Stomach (tissue), 8 donors: Measurements from ENCODE around the gene KRABD2.
A peak's percentile ranks its signal among the peaks of the same experiment; 100 is the strongest.

Source experiments
- DNase-seq, 2 donors: peaks; one replicate each; pipeline versions ENCODE4 v3.0.0 to v3.0.0-alpha.2; 2013 to 2019
- H3K27ac ChIP-seq, 5 donors: fragments of 200-600 bp in 4 of 5; sonication (generic) in 4 of 5; one replicate each; pipeline ENCODE4 v1.5.1; 2013 to 2019; ENCODE audit warnings: mild to moderate bottlenecking in 1 of 5, moderate library complexity in 1 of 5
- H3K27me3 ChIP-seq, 3 donors: fragments of 200-600 bp; sonication (generic); one replicate each; pipeline ENCODE4 v1.5.1; 2017 to 2019; ENCODE audit warnings: mixed run types in 1 of 3
- H3K36me3 ChIP-seq, 4 donors: fragments of 200-600 bp; sonication (generic); 1 replicate in 3 of 4; 2 replicates in 1 of 4; pipeline ENCODE4 v1.5.1; 2016 to 2019
- H3K4me1 ChIP-seq, 4 donors: fragments of 200-600 bp; sonication (generic); one replicate each; pipeline ENCODE4 v1.5.1; 2016 to 2019
- H3K4me3 ChIP-seq, 4 donors: fragments of 200-600 bp; sonication (generic) in 3 of 4; one replicate each; pipeline ENCODE4 v1.5.1; 2016 to 2019; ENCODE audit warnings: mild to moderate bottlenecking in 1 of 4
- H3K9me3 ChIP-seq, 4 donors: fragments of 200-600 bp; sonication (generic); one replicate each; pipeline ENCODE4 v1.5.1; 2016 to 2019
- EP300 ChIP-seq: sonication (generic); formaldehyde crosslinking; IDR thresholded peaks from one replicate; pipeline ENCODE4 v1.6.1; 2017; ENCODE audit warnings: antibody characterized with exemption
- POLR2A ChIP-seq, 4 donors: fragments of 450-650 bp; IDR thresholded peaks; one replicate each; pipeline ENCODE4 v1.6.1; 2016; ENCODE audit warnings: antibody characterized with exemption in 4 of 4, control low read depth in 2 of 4, mild to moderate bottlenecking in 1 of 4, moderate library complexity in 1 of 4
- POLR2AphosphoS5 ChIP-seq, 3 donors: sonication (generic); formaldehyde crosslinking; IDR thresholded peaks; one replicate each; pipeline ENCODE4 v1.6.1; 2016; ENCODE audit warnings: antibody characterized with exemption in 3 of 3
- WGBS, 5 donors: extraction: QIAGEN DNeasy Blood & Tissue Kit in 3 of 5; methylation state at CpG; one replicate each; pipeline versions ENCODE4 v1.1.5 to v1.1.7; 2013 to 2018; 5-methylcytosine and 5-hydroxymethylcytosine counted together
- intact Hi-C: fragments of 100-400 bp; cut with DNase I; formaldehyde crosslinking; loops from one replicate; pipeline ENCODE4 v1.15.1; 2023; ENCODE audit warnings: low total_unique reads
- TF ChIP-seq, protein P1 (sequence below), 7 experiments: fragments of 450-650 bp in 4 of 7; fragments of 200-600 bp in 3 of 7; sonication (generic) in 3 of 7; IDR thresholded peaks; one replicate each; pipeline ENCODE4 v1.5.1; 2016 to 2019; ENCODE audit warnings: antibody characterized with exemption in 7 of 7, control low read depth in 2 of 7, mild to moderate bottlenecking in 1 of 7
- donor health status: healthy with polysubstance abuse.
- donor health status: Bipolar disorder and iron deficiency.
- donor health status: healthy.

KRABD2 gene

GRCh38 chr17:8360751-8361150, 15.8 kb downstream of the KRABD2 start:
- H3K27me3 ChIP-seq, result no peaks in the 10 kb centered on the region
- H3K4me1 ChIP-seq, result peaks cover 0 to 16% (median 7%) of the 10 kb centered on the region in 4 donors
- TF ChIP-seq POLR2A (IDR thresholded peaks at IDR 0.05), result no peak
- WGBS, 5 donors, result 37 to 50% (median 46%) methylated on average over 3 of the region's 3 CpGs
- H3K36me3 ChIP-seq, result peaks cover 0 to 6% (median 4%) of the 10 kb centered on the region in 4 donors
- H3K27ac ChIP-seq, result peak overlapping the region in 3 of 5 donors; percentile 16 to 57 (median 32)
- H3K4me3 ChIP-seq, result no peak overlapping the region
- intact Hi-C loops, result no loop called here
- DNase-seq, result no peak
- no peaks in the 10 kb centered on the region for H3K9me3 ChIP-seq

DNA sequence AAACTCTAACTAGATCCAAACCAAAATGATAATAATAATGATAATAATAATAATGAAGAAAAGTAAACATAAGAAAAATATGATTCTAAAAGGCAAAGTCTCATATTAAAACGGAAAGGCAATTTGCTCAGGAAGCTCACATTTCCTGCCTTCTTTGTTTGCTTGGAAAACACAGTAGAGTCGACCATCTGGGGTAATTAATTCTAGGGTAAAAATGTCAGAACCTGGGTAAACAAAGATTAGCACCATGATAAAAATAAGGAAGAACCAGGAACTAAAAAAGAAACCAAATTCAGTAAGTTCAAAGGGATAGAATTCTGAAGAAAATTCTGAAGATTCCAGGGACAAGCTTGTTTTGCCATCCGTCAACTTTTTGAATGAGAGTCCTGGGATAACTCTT, 16.2 kb downstream of the KRABD2 start:
- 32 to 37% (median 33%) methylated on average over 3 of the region's 3 CpGs for WGBS, 5 donors
- peak overlapping the region in 4 of 5 donors; percentile 16 to 57 (median 27) for H3K27ac ChIP-seq
- intact Hi-C loops, result no loop called here

DNA sequence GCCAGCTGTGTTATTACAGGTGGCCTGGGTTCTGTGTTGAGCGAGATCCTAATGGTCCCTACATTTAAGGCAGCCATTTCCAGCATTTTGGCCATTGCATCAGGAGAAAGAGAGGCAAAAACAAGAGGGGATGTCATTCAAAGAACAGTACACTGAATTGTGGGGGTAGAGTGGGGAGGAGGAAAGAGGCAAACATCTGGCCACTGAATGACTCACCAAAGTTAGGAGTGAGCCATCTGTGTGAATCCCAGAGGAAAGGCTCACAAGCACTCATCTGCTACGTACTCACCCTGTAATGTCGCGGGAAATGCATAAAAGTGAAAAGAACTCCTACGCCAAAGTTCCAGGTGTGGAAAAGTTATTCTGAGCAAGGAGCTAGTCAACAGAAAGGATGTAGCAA, 16.7 kb downstream of the KRABD2 start:
- WGBS, 5 donors, result 59 to 80% (median 71%) methylated on average over 5 of the region's 5 CpGs
- Histone ChIP-seq H3K27me3 (no peaks in the 10 kb centered on the region), H3K4me1 (peaks cover 0 to 16% (median 7%) of the 10 kb centered on the region in 4 donors), H3K36me3 (peaks cover 0 to 4% (median 2%) of the 10 kb centered on the region in 4 donors), H3K4me3 (no peak overlapping the region), H3K27ac (peak overlapping the region; percentile 16 to 57 (median 26)), H3K9me3 (no peaks in the 10 kb centered on the region)
- peak in 1 of 2 donors; percentile 51 for DNase-seq
- intact Hi-C loops, result no loop called here
- TF ChIP-seq POLR2AphosphoS5 (IDR thresholded peaks at IDR 0.05) (peak in 1 of 3 donors; percentile 26), POLR2A (IDR thresholded peaks at IDR 0.05) (no peak)

More for the DNA sequence above, 16.2 kb downstream of the KRABD2 start:
- H3K4me3 ChIP-seq, result no peak overlapping the region
- H3K9me3 ChIP-seq, result no peaks in the 10 kb centered on the region
- TF ChIP-seq POLR2A (IDR thresholded peaks at IDR 0.05) (no peak), EP300 (no peak), POLR2AphosphoS5 (IDR thresholded peaks at IDR 0.05) (no peak)
- TF ChIP-seq, protein P1, sequence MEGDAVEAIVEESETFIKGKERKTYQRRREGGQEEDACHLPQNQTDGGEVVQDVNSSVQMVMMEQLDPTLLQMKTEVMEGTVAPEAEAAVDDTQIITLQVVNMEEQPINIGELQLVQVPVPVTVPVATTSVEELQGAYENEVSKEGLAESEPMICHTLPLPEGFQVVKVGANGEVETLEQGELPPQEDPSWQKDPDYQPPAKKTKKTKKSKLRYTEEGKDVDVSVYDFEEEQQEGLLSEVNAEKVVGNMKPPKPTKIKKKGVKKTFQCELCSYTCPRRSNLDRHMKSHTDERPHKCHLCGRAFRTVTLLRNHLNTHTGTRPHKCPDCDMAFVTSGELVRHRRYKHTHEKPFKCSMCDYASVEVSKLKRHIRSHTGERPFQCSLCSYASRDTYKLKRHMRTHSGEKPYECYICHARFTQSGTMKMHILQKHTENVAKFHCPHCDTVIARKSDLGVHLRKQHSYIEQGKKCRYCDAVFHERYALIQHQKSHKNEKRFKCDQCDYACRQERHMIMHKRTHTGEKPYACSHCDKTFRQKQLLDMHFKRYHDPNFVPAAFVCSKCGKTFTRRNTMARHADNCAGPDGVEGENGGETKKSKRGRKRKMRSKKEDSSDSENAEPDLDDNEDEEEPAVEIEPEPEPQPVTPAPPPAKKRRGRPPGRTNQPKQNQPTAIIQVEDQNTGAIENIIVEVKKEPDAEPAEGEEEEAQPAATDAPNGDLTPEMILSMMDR (IDR thresholded peaks at IDR 0.05), result no peak
- no peaks in the 10 kb centered on the region for H3K27me3 ChIP-seq
- H3K36me3 ChIP-seq, result peaks cover 0 to 4% (median 3%) of the 10 kb centered on the region in 4 donors
- no peak for DNase-seq
- peaks cover 0 to 16% (median 7%) of the 10 kb centered on the region in 4 donors for H3K4me1 ChIP-seq

GRCh38 chr17:8357910-8358309, 18.6 kb downstream of the KRABD2 start:
- WGBS, 5 donors, result 92 to 96% (median 95%) methylated on average over 3 of the region's 3 CpGs
- Histone ChIP-seq H3K9me3 (no peaks in the 10 kb centered on the region), H3K4me3 (no peak overlapping the region), H3K27ac (no peak overlapping the region), H3K36me3 (no peaks in the 10 kb centered on the region), H3K4me1 (peaks cover 0 to 16% (median 7%) of the 10 kb centered on the region in 4 donors), H3K27me3 (no peaks in the 10 kb centered on the region)
- DNase-seq, result no peak
- no peak for TF ChIP-seq POLR2AphosphoS5 (IDR thresholded peaks at IDR 0.05)
- TF ChIP-seq EP300, result no peak
- TF ChIP-seq, protein P1 (IDR thresholded peaks at IDR 0.05), result no peak
- TF ChIP-seq POLR2A (IDR thresholded peaks at IDR 0.05), result no peak
- intact Hi-C loops, result no loop called here

GRCh38 chr17:8354236-8354635, 22.3 kb downstream of the KRABD2 start:
- Histone ChIP-seq H3K4me1 (no peaks in the 10 kb centered on the region), H3K4me3 (no peak overlapping the region), H3K36me3 (no peaks in the 10 kb centered on the region), H3K9me3 (no peaks in the 10 kb centered on the region), H3K27ac (no peak overlapping the region), H3K27me3 (no peaks in the 10 kb centered on the region)
- intact Hi-C loops, result no loop called here
- DNase-seq, result no peak
- 65 to 79% (median 74%) methylated on average over 8 of the region's 8 CpGs for WGBS, 5 donors
- TF ChIP-seq, protein P1 (IDR thresholded peaks at IDR 0.05), result no peak
- TF ChIP-seq POLR2A (IDR thresholded peaks at IDR 0.05) (no peak), EP300 (no peak), POLR2AphosphoS5 (IDR thresholded peaks at IDR 0.05) (no peak)
